Activated naive CD4-positive, alpha-beta T cell treated with anti-CD3 and anti-CD28 coated beads for 36 hours (primary cell): Measurements from ENCODE around the gene CIAO3. TPM values are rescaled to one million over a fixed set of nuclear protein-coding genes. Genes with fewer than 3 reads are reported as not detected.
A peak's percentile ranks its signal among the peaks of the same experiment; 100 is the strongest.
"Not testable (repeated sequence)": the region's sequence is repeated elsewhere in the genome, so short reads cannot be mapped to it uniquely, and the experiment has no call there.

ENCODE experiments used
- CTCF ChIA-PET: fragments of 350-600 bp; sonication (Branson Sonifier 250); formaldehyde crosslinking; loops from one replicate; lab custom pipeline; 2021; ENCODE audit warnings: antibody characterized with exemption; lab: Charles Lee
- DNase-seq: peaks from one replicate; pipeline ENCODE4 v3.0.0-alpha.2; 2020
- H3K27ac Mint-ChIP-seq: one replicate; pipeline ENCODE4 v1.8.0; 2021; ENCODE audit warnings: mild to moderate bottlenecking, mixed read lengths
- H3K27me3 Mint-ChIP-seq: one replicate; pipeline ENCODE4 v1.8.0; 2021; ENCODE audit warnings: low read depth, mixed read lengths
- H3K36me3 Mint-ChIP-seq: one replicate; pipeline ENCODE4 v1.8.0; 2021; ENCODE audit warnings: low read depth, mixed read lengths
- H3K4me1 Mint-ChIP-seq: one replicate; pipeline ENCODE4 v1.8.0; 2021; ENCODE audit warnings: low read depth, mixed read lengths
- H3K4me3 Mint-ChIP-seq: one replicate; pipeline ENCODE4 v1.8.0; 2021; ENCODE audit warnings: mild to moderate bottlenecking, moderate library complexity, mixed read lengths
- H3K9me3 Mint-ChIP-seq: one replicate; pipeline ENCODE4 v1.8.0; 2021; ENCODE audit warnings: mixed read lengths
- intact Hi-C: fragments of 100-400 bp; cut with micrococcal nuclease; formaldehyde crosslinking; loops from one replicate; pipeline ENCODE4 v1.15.1; 2023
- total RNA-seq, 2 experiments: library from RNA; stranded (reverse); gene quantifications; one replicate each; pipeline ENCODE4 v1.2.3, GENCODE V29; 2021

Gene CIAO3
- total RNA-seq, 2 experiments from 2014 or later: 32.7 to 34.3 TPM

- no peaks in the 10 kb centered on the region for H3K36me3 Mint-ChIP-seq
- no peaks in the 10 kb centered on the region for H3K9me3 Mint-ChIP-seq
- CTCF ChIA-PET: interaction anchor here (0.6 to 1.6 kb wide), 5 partner anchors 12 to 1968 kb away, joined by 3 to 4 read pairs (median 3); no protein-coding TSS in a partner anchor
- H3K27me3 Mint-ChIP-seq: no peaks in the 10 kb centered on the region
- intact Hi-C loops: no loop called here
- peak; percentile 69 for DNase-seq
- H3K27ac Mint-ChIP-seq: peak overlapping the region; percentile 30
- H3K4me1 Mint-ChIP-seq: peaks cover 22% of the 10 kb centered on the region
- peak overlapping the region; percentile 71 for H3K4me3 Mint-ChIP-seq
Observed at GRCh38 chr16:695355-696089, 45.3 kb downstream of the CIAO3 start.

- CTCF ChIA-PET: interaction anchor here (0.6 to 1.6 kb wide), 4 partner anchors 13 to 1969 kb away, joined by 3 to 4 read pairs (median 3); no protein-coding TSS in a partner anchor
- H3K36me3 Mint-ChIP-seq: no peaks in the 10 kb centered on the region
- no peak for DNase-seq
- no peaks in the 10 kb centered on the region for H3K27me3 Mint-ChIP-seq
- peak overlapping the region; percentile 41 for H3K4me3 Mint-ChIP-seq
- intact Hi-C loops: no loop called here
- no peaks in the 10 kb centered on the region for H3K9me3 Mint-ChIP-seq
- H3K4me1 Mint-ChIP-seq: peaks cover 24% of the 10 kb centered on the region
- H3K27ac Mint-ChIP-seq: no peak overlapping the region
Observed at GRCh38 chr16:694863-695354, 45.9 kb downstream of the CIAO3 start.

GRCh38 chr16:694187-694862, 46.5 kb downstream of the CIAO3 start:
- DNase-seq: no peak
- Mint-ChIP-seq H3K27ac (no peak overlapping the region), H3K36me3 (no peaks in the 10 kb centered on the region), H3K27me3 (no peaks in the 10 kb centered on the region), H3K4me1 (peaks cover 27% of the 10 kb centered on the region), H3K9me3 (no peaks in the 10 kb centered on the region), H3K4me3 (peak overlapping the region; percentile 62)
- CTCF ChIA-PET: no interaction called here
- intact Hi-C loops: no loop called here

GRCh38 chr16:693766-694165, 47.0 kb downstream of the CIAO3 start:
- H3K27ac Mint-ChIP-seq: no peak overlapping the region
- DNase-seq: no peak
- CTCF ChIA-PET: no interaction called here
- intact Hi-C loops: no loop called here
- H3K27me3 Mint-ChIP-seq: no peaks in the 10 kb centered on the region
- H3K4me1 Mint-ChIP-seq: peaks cover 32% of the 10 kb centered on the region
- H3K36me3 Mint-ChIP-seq: no peaks in the 10 kb centered on the region
- no peak overlapping the region for H3K4me3 Mint-ChIP-seq
- H3K9me3 Mint-ChIP-seq: no peaks in the 10 kb centered on the region

GRCh38 chr16:693364-693763, 47.4 kb downstream of the CIAO3 start:
- CTCF ChIA-PET: no interaction called here
- H3K4me3 Mint-ChIP-seq: peak overlapping the region; percentile 9
- intact Hi-C loops: no loop called here
- no peaks in the 10 kb centered on the region for H3K27me3 Mint-ChIP-seq
- no peaks in the 10 kb centered on the region for H3K9me3 Mint-ChIP-seq
- H3K4me1 Mint-ChIP-seq: peaks cover 35% of the 10 kb centered on the region
- H3K36me3 Mint-ChIP-seq: no peaks in the 10 kb centered on the region
- H3K27ac Mint-ChIP-seq: no peak overlapping the region
- DNase-seq: no peak

GRCh38 chr16:692356-693108, 48.3 kb downstream of the CIAO3 start:
- no peak overlapping the region for H3K27ac Mint-ChIP-seq
- intact Hi-C loops: no loop called here

GRCh38 chr16:691242-691641, 49.6 kb downstream of the CIAO3 start:
- intact Hi-C loops, CTCF ChIA-PET, H3K27me3 Mint-ChIP-seq, H3K36me3 Mint-ChIP-seq, DNase-seq, H3K27ac Mint-ChIP-seq, H3K9me3 Mint-ChIP-seq: not testable (repeated sequence)
- Mint-ChIP-seq H3K4me1 (peaks cover 33% of the 10 kb centered on the region), H3K4me3 (peak overlapping the region; percentile 41)

More at GRCh38 chr16:692356-693108, 48.3 kb downstream of the CIAO3 start:
- H3K36me3 Mint-ChIP-seq: peaks cover 1% of the 10 kb centered on the region
- CTCF ChIA-PET: no interaction called here
- DNase-seq: no peak
- no peaks in the 10 kb centered on the region for H3K9me3 Mint-ChIP-seq
- peaks cover 38% of the 10 kb centered on the region for H3K4me1 Mint-ChIP-seq
- no peaks in the 10 kb centered on the region for H3K27me3 Mint-ChIP-seq
- H3K4me3 Mint-ChIP-seq: no peak overlapping the region

GRCh38 chr16:689175-689897, 51.5 kb downstream of the CIAO3 start:
- Mint-ChIP-seq H3K4me3 (peak overlapping the region; percentile 86), H3K4me1 (peaks cover 31% of the 10 kb centered on the region), H3K9me3 (no peaks in the 10 kb centered on the region), H3K27me3 (no peaks in the 10 kb centered on the region), H3K36me3 (peaks cover 1% of the 10 kb centered on the region), H3K27ac (peak overlapping the region; percentile 79)
- intact Hi-C loops: no loop called here
- no peak for DNase-seq
- CTCF ChIA-PET: interaction anchor here (0.6 to 1.6 kb wide), 4 partner anchors 13 to 117 kb away, joined by 3 to 4 read pairs (median 3); no protein-coding TSS in a partner anchor

GRCh38 chr16:687499-687898, 53.3 kb downstream of the CIAO3 start:
- CTCF ChIA-PET: no interaction called here
- Mint-ChIP-seq H3K36me3 (peaks cover 6% of the 10 kb centered on the region), H3K27me3 (no peaks in the 10 kb centered on the region), H3K4me3 (no peak overlapping the region), H3K27ac (no peak overlapping the region), H3K4me1 (peaks cover 40% of the 10 kb centered on the region), H3K9me3 (no peaks in the 10 kb centered on the region)
- intact Hi-C loops: no loop called here
- no peak for DNase-seq

GRCh38 chr16:686459-687260, 54.1 kb downstream of the CIAO3 start:
- no peaks in the 10 kb centered on the region for H3K27me3 Mint-ChIP-seq
- H3K27ac Mint-ChIP-seq: no peak overlapping the region
- CTCF ChIA-PET: no interaction called here
- H3K4me3 Mint-ChIP-seq: no peak overlapping the region
- H3K36me3 Mint-ChIP-seq: peaks cover 10% of the 10 kb centered on the region
- no peaks in the 10 kb centered on the region for H3K9me3 Mint-ChIP-seq
- intact Hi-C loops: no loop called here
- peaks cover 48% of the 10 kb centered on the region for H3K4me1 Mint-ChIP-seq
- DNase-seq: no peak

GRCh38 chr16:685967-686366, 54.8 kb downstream of the CIAO3 start:
- Mint-ChIP-seq H3K36me3 (peaks cover 12% of the 10 kb centered on the region), H3K27ac (no peak overlapping the region), H3K4me1 (peaks cover 53% of the 10 kb centered on the region), H3K27me3 (no peaks in the 10 kb centered on the region), H3K4me3 (peak overlapping the region; percentile 29), H3K9me3 (no peaks in the 10 kb centered on the region)
- CTCF ChIA-PET: no interaction called here
- intact Hi-C loops: loop anchor here (2.0 kb wide), 1 partner anchor 49 kb away; the partner anchor contains the start of gene METTL26
- DNase-seq: no peak
